Measurements from ENCODE around the gene ARNT2. TPM values are rescaled to one million over a fixed set of nuclear protein-coding genes. Genes with fewer than 3 reads are reported as not detected.

The ARNT2 gene
- total RNA-seq, 1 donor from 2014 or later: 3.3 TPM

- ATAC-seq (ENCODE audit: poor library complexity): no peak
- intact Hi-C loops (cut with DNase I): loop anchor here (5.0 kb wide), 1 partner anchor 204 kb away; the partner anchor contains the start of gene CEMIP
- no peak for DNase-seq
Measured at GRCh38 chr15:80573606-80574005, 169.4 kb downstream of the ARNT2 start.

DNA sequence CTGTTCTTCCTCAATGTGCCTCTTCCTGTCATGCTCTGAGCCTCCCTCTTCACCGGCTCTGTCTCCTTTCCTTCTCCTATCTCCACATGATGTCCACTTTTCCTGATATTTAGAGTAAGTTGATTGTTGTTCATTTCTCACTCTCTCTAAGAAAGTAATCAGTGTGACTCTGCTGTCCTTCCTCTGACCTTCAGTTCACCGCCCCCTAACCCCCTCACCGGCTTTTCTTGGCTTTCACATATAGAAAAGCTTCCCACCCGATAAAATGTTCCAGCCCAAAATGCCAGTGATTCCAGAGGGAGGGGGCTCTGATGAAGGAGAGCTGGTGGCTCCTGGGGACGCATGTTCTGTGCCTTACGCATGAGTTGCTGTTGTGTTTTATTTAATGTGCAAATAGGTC, 170.4 kb downstream of the ARNT2 start:
- intact Hi-C loops (cut with DNase I): loop anchor here (5.0 kb wide), 1 partner anchor 203 kb away; the partner anchor contains the start of gene CEMIP
- no peak for ATAC-seq (ENCODE audit: poor library complexity)
- DNase-seq: no peak

- intact Hi-C loops (cut with DNase I): no loop called here
- no peak for ATAC-seq (ENCODE audit: poor library complexity)
- no peak for DNase-seq
Measured at GRCh38 chr15:80576519-80577090, 172.4 kb downstream of the ARNT2 start.

GRCh38 chr15:80577552-80578205, 173.5 kb downstream of the ARNT2 start:
- intact Hi-C loops (cut with DNase I): no loop called here
- ATAC-seq (ENCODE audit: poor library complexity): no peak
- no peak for DNase-seq

DNA sequence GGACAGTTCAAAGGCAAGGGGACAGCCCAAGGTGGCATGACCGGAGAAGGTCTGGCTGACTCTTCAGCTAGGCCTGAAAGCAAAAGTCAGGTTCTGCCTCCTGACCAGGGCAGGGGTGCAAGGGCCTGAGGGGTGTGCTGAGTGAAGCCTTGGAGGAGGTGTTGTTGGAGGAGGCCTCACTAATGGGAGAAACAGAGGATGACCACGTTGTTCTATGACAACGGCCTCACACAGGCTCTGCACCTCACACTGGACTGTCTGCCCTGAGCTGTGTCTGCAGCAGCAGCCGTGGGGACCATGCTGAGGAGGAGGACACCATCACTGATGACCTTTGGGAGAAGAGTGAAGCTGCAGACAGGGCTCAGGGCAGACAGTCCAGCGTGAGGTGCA, 174.0 kb downstream of the ARNT2 start:
- DNase-seq: no peak
- intact Hi-C loops (cut with DNase I): no loop called here
- ATAC-seq (ENCODE audit: poor library complexity): no peak

- DNase-seq (no peak), ATAC-seq (ENCODE audit: poor library complexity) (no peak)
- intact Hi-C loops (cut with DNase I): no loop called here
Measured at GRCh38 chr15:80578871-80579270, 174.7 kb downstream of the ARNT2 start.

DNA sequence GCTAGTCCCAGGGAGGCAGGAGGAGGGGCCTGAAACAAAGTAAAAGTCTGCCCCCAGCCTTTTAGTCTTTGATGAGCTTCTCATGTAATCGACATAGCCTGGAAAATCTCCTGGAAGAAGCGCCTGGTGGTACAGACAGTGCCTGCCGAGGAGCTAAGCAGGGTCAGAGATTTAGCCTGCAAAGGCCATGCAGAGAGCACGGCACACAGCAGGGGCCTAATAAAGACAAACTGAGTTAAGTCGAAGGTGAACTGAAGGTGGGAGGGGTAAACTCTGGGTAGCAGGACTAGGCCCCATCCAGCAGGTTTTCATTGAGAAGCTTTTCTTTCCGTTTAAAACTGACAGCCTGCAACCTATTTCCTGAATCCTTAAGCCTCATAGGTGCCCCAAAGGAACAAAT, 175.4 kb downstream of the ARNT2 start:
- intact Hi-C loops (cut with DNase I): no loop called here

DNA sequence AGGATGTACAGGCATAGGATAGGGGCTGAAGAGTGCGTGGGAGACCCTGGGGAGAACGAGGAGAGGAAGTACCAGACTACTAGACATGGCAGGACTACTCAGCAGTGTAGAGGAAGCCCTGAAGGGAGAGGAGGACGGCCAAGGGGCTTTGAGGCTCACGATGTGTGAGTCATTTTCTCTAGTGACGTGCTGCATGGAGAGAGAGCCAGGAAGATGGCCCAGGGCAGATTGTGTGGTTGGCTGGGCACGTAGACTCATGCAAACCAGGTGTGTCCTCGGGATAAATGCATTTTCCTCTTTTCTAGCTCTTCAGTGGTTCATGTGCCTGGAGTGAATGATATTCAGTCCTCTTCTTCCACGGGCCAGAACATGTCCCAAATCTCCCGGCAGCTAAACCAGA, 175.9 kb downstream of the ARNT2 start:
- DNase-seq (no peak), ATAC-seq (ENCODE audit: poor library complexity) (no peak)
- intact Hi-C loops (cut with DNase I): no loop called here

More for the DNA sequence above, 175.4 kb downstream of the ARNT2 start:
- ATAC-seq (ENCODE audit: poor library complexity) (no peak), DNase-seq (no peak)

DNA sequence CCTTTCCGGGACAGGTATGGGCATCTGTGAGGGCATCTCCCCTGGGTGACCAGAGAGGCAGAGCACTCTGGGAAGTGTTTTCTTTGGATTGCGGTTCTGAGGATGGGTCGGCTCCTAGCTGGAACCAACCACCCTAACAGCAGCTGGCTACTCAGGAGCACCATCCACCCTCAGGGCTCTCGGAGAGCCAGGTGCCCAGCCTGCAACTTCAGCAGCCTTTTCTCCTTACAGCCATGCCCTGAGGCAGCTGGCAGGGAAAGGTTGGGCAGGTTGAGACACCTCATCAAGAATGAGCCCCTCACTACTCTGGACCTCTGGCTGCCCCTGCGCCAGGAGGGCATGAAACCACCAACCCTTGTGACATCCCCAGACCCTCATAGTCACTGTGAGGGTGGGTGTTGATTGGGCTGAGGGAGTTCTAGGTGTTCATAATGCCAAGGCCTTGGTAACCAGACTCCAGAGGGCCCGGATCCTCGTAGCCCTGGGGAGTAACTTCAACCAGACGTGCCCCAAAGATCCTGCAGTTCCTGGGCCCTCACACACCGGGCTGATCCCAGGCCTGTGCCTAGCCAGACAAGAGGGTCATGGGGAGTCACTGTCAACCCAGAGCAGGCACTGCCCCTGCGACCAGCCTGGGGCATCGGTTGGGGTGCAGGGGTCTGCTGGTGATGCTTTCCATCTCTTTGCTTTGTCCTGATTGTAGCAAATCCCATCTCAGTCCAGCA, 176.5 kb downstream of the ARNT2 start:
- intact Hi-C loops (cut with DNase I): no loop called here
- DNase-seq: no peak
- no peak for ATAC-seq (ENCODE audit: poor library complexity)

DNA sequence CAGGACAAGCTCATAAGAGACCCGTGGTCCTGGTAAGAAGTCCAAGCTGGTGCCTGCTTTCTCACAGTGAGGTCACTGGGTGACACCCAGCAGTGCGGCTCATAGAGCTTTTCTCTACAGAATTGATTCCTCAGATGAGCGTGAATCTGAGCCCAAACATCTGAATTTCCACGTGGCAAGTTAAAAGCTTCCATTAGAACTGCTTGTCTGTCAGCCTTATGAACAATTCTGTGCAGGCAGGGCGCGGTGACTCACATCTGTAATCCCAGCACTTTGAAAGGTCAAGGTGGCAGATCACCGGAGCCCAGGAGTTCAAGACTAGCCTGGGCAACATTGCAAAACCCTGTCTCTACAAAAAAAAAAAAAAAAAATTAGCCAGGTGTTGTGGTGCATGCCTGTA, 177.8 kb downstream of the ARNT2 start:
- ATAC-seq (ENCODE audit: poor library complexity) (no peak), DNase-seq (no peak)
- intact Hi-C loops (cut with DNase I): no loop called here

GRCh38 chr15:80582816-80583423, 178.7 kb downstream of the ARNT2 start:
- ATAC-seq (ENCODE audit: poor library complexity): no peak
- intact Hi-C loops (cut with DNase I): no loop called here
- DNase-seq: no peak

GRCh38 chr15:80584561-80584964, 180.4 kb downstream of the ARNT2 start:
- ATAC-seq (ENCODE audit: poor library complexity) (peak; percentile 41), DNase-seq (no peak)
- intact Hi-C loops (cut with DNase I): no loop called here

DNA sequence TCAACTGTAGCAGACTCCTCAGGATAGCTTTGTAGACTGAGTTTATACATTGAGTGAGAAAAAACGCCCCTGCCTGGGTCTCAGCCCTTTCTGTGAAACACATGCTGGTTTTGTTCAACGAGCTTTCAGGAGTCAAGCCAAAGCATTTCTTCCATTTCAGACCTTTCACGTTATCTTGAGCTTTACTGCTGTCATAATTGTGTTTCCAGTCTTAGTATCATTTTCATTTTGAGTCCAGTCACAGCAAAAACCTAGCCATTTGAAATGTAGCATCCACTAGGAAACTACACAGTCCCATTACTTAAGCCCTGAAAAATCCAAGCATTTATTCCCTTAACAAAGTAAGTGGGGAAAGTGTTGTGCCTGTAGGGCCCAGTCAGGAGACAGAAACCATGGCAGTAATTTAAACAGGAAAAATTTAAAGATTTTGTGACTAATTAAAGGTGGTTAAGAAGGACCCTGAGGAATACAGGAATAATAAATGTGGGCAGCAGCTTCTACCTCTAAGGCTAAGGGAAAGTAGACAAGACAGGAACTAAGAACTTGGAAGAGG, 180.9 kb downstream of the ARNT2 start:
- intact Hi-C loops (cut with DNase I): no loop called here
- no peak for DNase-seq
- ATAC-seq (ENCODE audit: poor library complexity): no peak

DNA sequence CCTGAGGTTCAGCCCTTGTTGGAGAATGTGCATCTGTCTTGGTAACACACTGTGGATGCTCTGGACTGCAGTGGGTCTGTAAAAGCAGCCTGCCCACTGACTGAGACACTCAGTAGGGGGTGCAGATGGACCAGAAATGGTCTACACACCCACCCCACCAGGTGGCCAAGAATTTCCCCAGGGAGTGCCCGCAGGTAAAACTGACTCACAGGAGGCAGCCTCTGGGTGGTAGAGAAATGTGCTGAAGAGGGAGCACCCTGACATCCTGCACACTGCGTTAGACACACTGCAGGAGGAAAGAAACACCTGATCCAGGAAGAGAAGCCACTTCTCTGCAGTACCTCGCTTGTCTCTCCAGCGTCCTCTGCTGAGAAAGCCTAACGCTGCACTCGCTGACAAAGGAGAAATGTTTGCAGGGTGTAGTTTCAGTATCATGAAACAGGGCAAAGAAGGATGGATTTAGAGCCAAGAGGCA, 181.4 kb downstream of the ARNT2 start:
- intact Hi-C loops (cut with DNase I): no loop called here
- no peak for DNase-seq
- no peak for ATAC-seq (ENCODE audit: poor library complexity)

DNA sequence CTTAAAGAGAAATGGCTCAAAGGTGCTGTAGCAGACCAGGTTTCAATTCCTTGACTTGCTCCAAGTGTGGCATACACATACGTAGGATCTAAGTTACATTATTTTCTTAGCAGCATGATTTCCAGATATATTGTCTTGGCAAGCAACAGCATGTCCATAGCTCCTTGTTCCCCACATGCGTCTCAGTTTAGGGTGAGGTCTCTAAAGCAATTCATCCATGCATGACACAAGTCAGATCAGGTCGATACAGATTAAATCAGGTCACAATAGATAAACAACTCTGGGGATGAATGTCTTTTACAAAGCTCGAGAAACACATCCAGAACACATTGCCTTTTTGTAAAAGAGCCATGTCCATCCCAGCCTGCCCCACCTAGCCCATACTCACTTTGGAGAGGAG, 182.0 kb downstream of the ARNT2 start:
- ATAC-seq (ENCODE audit: poor library complexity) (no peak), DNase-seq (no peak)
- intact Hi-C loops (cut with DNase I): no loop called here

DNA sequence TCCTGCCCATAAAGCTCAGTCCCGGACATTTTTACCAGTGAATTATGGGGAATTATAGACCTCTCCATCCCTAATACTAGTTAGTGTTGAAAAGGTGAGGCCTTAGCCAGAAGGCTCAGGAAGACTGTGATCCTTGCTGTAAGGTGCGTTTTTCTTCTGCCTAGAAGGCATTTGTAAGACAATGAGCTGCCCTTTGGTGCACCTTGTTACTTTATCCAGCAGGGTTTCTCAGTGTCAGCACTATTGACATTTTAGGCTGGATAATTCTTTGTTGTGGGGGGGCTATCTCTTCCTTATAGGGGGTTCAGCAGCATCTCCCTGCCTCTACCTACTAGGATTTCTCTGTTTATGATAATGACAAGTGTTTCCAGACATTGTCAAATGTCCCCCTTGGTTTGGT, 182.8 kb downstream of the ARNT2 start:
- DNase-seq: no peak
- intact Hi-C loops (cut with DNase I): no loop called here
- ATAC-seq (ENCODE audit: poor library complexity): no peak

- ATAC-seq (ENCODE audit: poor library complexity): no peak
- no peak for DNase-seq
- intact Hi-C loops (cut with DNase I): no loop called here
Measured at GRCh38 chr15:80587816-80588456, 183.8 kb downstream of the ARNT2 start.

DNA sequence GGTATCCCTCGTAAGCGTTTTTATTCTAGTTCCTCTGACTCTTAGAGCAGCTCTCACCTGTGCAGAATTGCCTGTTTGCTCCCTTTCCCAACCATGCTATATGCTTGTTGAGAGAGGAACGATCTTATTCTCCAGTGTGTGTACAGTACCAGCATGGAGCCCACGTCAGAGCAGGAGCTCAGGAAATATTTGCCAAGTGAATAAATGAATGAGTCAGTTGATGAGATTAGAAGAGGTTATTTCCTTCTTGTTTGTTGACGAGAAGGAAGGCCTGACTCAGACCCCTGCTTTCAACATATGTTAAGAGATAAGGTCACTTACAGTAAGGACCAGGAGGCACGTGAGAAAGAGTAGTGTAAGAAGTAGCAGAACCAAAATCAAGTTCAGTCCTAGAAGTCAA, 184.6 kb downstream of the ARNT2 start:
- intact Hi-C loops (cut with DNase I): no loop called here
- DNase-seq (no peak), ATAC-seq (ENCODE audit: poor library complexity) (no peak)

Data from Right ventricle myocardium superior (tissue), 1 donor.